Measurements from ENCODE around the gene NUTM2G. TPM values are rescaled to one million over a fixed set of nuclear protein-coding genes. Genes with fewer than 3 reads are reported as not detected.
"Not testable (repeated sequence)": the region's sequence is repeated elsewhere in the genome, so short reads cannot be mapped to it uniquely, and the experiment has no call there.

NUTM2G gene
- total RNA-seq, 1 donor from 2014 or later: not detected

DNA sequence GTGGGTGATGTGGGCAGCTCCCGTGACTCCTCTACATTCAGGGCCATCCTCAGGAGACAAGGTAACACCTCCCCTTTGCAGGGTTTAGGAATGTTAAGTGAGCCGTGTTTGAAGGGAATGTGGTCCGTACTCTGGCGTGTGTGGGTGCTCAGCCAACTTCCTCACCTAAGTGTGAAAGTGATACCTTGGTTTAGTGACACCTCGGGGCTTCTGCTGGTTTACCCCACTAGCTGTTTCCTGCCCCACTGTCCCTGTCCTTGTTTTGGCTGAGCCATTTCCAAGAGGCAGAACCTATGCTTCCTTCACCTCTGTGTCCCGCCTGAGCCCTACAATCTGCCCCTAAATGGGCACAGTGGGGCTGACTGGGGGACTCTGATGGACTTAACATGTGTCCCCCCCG lies 12.3 kb downstream of the NUTM2G start:
- intact Hi-C loops (cut with DNase I); DNase-seq (ENCODE audit: low spot score): not testable (repeated sequence)

GRCh38 chr9:96941628-96942027 lies 13.0 kb downstream of the NUTM2G start:
- intact Hi-C loops (cut with DNase I); DNase-seq (ENCODE audit: low spot score): not testable (repeated sequence)

DNA sequence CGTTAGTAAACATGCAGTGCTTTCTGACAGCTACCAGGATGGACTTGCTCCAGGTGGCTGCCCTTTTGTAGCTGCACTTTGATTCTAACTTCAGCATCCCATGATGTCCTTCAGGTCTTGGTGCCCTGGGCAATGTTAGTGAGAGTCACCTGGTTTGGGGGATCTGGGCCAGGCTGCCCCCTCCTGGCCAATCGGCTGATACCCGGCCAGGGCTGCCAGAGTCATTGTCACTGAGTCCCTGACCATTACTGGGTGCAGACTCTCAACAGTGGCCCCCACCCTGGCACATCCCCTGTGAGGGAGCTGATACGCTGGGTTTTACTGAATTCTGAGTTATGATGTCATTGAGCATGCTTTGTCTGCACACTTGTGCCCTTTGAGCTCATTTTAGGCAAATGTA lies 13.5 kb downstream of the NUTM2G start:
- DNase-seq (ENCODE audit: low spot score); intact Hi-C loops (cut with DNase I): not testable (repeated sequence)

DNA sequence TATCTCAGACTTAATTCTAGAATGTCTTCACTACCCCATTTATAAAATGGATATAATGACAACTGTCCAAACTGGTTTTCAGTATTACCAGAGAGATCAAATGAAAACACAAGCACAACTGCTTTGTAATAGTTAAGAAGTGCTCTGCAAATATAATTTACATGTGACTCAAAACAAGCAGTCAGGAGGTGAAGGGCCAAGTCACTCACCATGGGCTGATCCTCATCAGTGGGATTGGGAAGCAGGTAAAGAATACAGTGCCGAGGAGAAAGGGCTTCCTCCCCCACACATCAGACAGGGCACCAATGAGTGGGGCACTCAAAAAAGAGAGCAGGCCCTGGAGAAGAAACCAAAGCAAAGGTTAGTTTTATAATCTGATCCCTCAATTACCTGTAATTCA lies 20.7 kb downstream of the NUTM2G start:
- intact Hi-C loops (cut with DNase I); DNase-seq (ENCODE audit: low spot score): not testable (repeated sequence)

GRCh38 chr9:96950539-96950938 lies 21.9 kb downstream of the NUTM2G start:
- intact Hi-C loops (cut with DNase I); DNase-seq (ENCODE audit: low spot score): not testable (repeated sequence)

- DNase-seq (ENCODE audit: low spot score); intact Hi-C loops (cut with DNase I): not testable (repeated sequence)
Observed at GRCh38 chr9:96967591-96967990, 38.9 kb downstream of the NUTM2G start.

GRCh38 chr9:96972552-96972951 lies 43.9 kb downstream of the NUTM2G start:
- DNase-seq (ENCODE audit: low spot score); intact Hi-C loops (cut with DNase I): not testable (repeated sequence)

DNA sequence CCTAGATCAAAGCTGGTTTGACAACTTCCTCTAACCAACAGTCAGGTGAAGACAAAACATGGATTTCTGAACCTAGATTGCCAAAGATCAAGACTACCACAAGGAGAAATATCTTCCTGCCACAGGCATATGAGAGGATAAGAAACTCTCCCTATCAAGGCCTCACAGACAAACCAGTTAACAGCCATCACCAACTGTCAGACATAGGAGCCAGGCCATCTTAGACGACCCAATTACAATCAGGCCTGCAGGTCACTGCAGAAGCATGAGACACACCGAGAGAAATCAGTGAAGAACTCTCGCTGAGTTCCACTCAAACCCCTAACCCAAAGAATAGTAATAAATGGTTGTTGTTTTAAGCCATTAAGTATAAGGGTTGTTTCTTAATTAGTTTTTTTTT lies 45.4 kb downstream of the NUTM2G start:
- DNase-seq (ENCODE audit: low spot score); intact Hi-C loops (cut with DNase I): not testable (repeated sequence)

GRCh38 chr9:96983496-96984122 lies 55.0 kb downstream of the NUTM2G start:
- intact Hi-C loops (cut with DNase I); DNase-seq (ENCODE audit: low spot score): not testable (repeated sequence)

DNA sequence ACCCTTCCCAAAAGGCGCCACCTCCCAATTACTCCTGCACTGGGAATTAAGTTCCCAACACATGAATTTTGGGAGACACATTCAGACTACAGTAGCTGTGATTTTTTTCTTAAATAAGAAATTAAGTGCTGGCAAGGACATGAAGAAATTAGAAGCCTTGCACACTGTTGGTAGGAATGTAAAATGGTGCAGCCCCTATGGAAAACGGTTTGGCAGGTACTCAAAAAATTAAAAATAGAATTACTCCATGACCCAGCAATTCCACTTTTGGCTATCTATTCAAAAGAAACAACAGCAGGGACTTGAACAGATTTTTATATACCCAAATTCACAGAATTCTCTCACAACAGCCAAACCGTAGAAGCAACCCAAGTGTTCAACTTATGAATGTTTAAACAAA lies 55.5 kb downstream of the NUTM2G start:
- DNase-seq (ENCODE audit: low spot score); intact Hi-C loops (cut with DNase I): not testable (repeated sequence)

DNA sequence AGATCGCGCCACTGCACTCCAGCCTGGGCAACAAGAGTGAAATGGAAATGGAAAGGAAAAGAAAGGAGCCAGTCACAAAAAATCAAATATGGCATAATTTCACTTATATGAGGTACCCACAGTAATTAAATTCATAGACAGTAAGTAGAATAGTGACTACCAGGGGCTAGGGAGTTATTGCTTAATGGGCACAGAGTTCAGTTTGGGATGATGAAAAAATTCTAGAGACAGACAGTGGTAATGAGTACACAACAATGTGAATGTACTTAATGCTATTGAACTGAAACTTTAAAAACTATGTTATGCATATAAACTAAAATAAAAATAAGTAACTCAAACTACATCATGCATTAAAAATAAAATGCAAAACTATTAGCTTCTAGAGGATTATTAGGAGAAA lies 56.2 kb downstream of the NUTM2G start:
- DNase-seq (ENCODE audit: low spot score); intact Hi-C loops (cut with DNase I): not testable (repeated sequence)

Other genes starting within 250 kb of the NUTM2G start
- 8.3 TPM for gene ZNF510, start 150.8 kb upstream of the NUTM2G start, total RNA-seq
- 3.0 TPM for gene ZNF782, start 74.3 kb upstream of the NUTM2G start, total RNA-seq
- gene CTSV, start 110.3 kb downstream of the NUTM2G start, total RNA-seq: not detected